ENCODE data around the gene TAF4B. TPM values are rescaled to one million over a fixed set of nuclear protein-coding genes. Genes with fewer than 3 reads are reported as not detected.

Gene TAF4B
- total and polyA plus RNA-seq, 4 donors: 0.10 to 4.3 (median 0.30) TPM

GRCh38 chr18:26370037-26370436, 143.8 kb downstream of the TAF4B start:
- Histone ChIP-seq H3K4me3 (ENCODE audit: low read depth in 1 of 3, low read length in 3 of 3) (no peak overlapping the region), H3K9ac (ENCODE audit: low read depth in 1 of 2, low read length in 2 of 2) (no peak overlapping the region), H3K27ac (ENCODE audit: low read depth in 1 of 2, low read length in 2 of 2) (no peak overlapping the region), H3K9me3 (ENCODE audit: control insufficient read depth in 4 of 4, low read length in 3 of 4) (no peaks in the 10 kb centered on the region), H3K36me3 (ENCODE audit: control insufficient read depth in 4 of 4, insufficient read depth in 3 of 4, low read depth in 1 of 4, low read length in 3 of 4) (no peaks in the 10 kb centered on the region), H3K4me1 (ENCODE audit: control insufficient read depth in 4 of 4, insufficient read depth in 4 of 4, low read length in 3 of 4) (no peaks in the 10 kb centered on the region), H3K27me3 (ENCODE audit: control insufficient read depth in 4 of 4, insufficient read depth in 4 of 4, low read length in 3 of 4) (no peaks in the 10 kb centered on the region)
- DNase-seq (ENCODE audit: low spot score): no peak
- TF ChIP-seq FOXA1 (IDR thresholded peaks at IDR 0.05): no peak
- TF ChIP-seq MAX (IDR thresholded peaks at IDR 0.05): no peak
- TF ChIP-seq NR2F2 (IDR thresholded peaks at IDR 0.05): no peak
- no peak for TF ChIP-seq YY1 (IDR thresholded peaks at IDR 0.05)
- no peak for TF ChIP-seq HNF4G (IDR thresholded peaks at IDR 0.05)
- no peak for TF ChIP-seq EGR1 (IDR thresholded peaks at IDR 0.05; ENCODE audit: low read depth in 2 of 2)
- no peak for TF ChIP-seq CTCF (IDR thresholded peaks at IDR 0.05; ENCODE audit: low read depth, low read length, missing input control)
- no peak for TF ChIP-seq RXRA (IDR thresholded peaks at IDR 0.05)
- TF ChIP-seq JUND (IDR thresholded peaks at IDR 0.05): no peak
- TF ChIP-seq SP1 (IDR thresholded peaks at IDR 0.05): no peak
- no peak for TF ChIP-seq ATF3 (IDR thresholded peaks at IDR 0.05)
- no peak for TF ChIP-seq REST (IDR thresholded peaks at IDR 0.05)
- no peak for TF ChIP-seq TAF1 (conservative IDR thresholded peaks at IDR 0.05)
- no peak for TF ChIP-seq GABPA (IDR thresholded peaks at IDR 0.05 in 1 of 2, conservative IDR thresholded peaks at IDR 0.05 in 1 of 2)
- TF ChIP-seq ZBTB33 (IDR thresholded peaks at IDR 0.05): no peak
- no peak for TF ChIP-seq RAD21 (IDR thresholded peaks at IDR 0.05)
- no peak for TF ChIP-seq FOXA2 (IDR thresholded peaks at IDR 0.05)
- WGBS: 93% methylated on average over 1 of the region's 1 CpG

- Histone ChIP-seq H3K9me3 (ENCODE audit: control insufficient read depth in 4 of 4, low read length in 3 of 4) (peaks cover 0 to 2% (median 0%) of the 10 kb centered on the region in 4 donors), H3K9ac (ENCODE audit: low read depth in 1 of 2, low read length in 2 of 2) (no peak overlapping the region), H3K4me1 (ENCODE audit: control insufficient read depth in 4 of 4, insufficient read depth in 4 of 4, low read length in 3 of 4) (no peaks in the 10 kb centered on the region), H3K27ac (ENCODE audit: low read depth in 1 of 2, low read length in 2 of 2) (no peak overlapping the region), H3K4me3 (ENCODE audit: low read depth in 1 of 3, low read length in 3 of 3) (no peak overlapping the region), H3K27me3 (ENCODE audit: control insufficient read depth in 4 of 4, insufficient read depth in 4 of 4, low read length in 3 of 4) (no peaks in the 10 kb centered on the region), H3K36me3 (ENCODE audit: control insufficient read depth in 4 of 4, insufficient read depth in 3 of 4, low read depth in 1 of 4, low read length in 3 of 4) (no peaks in the 10 kb centered on the region)
- WGBS: 90% methylated on average over 1 of the region's 1 CpG
- DNase-seq (ENCODE audit: low spot score): no peak
- TF ChIP-seq TAF1 (conservative IDR thresholded peaks at IDR 0.05) (no peak), JUND (IDR thresholded peaks at IDR 0.05) (no peak), RAD21 (IDR thresholded peaks at IDR 0.05) (no peak), RXRA (IDR thresholded peaks at IDR 0.05) (no peak), ZBTB33 (IDR thresholded peaks at IDR 0.05) (no peak), MAX (IDR thresholded peaks at IDR 0.05) (no peak), ATF3 (IDR thresholded peaks at IDR 0.05) (no peak), YY1 (IDR thresholded peaks at IDR 0.05) (no peak), FOXA1 (IDR thresholded peaks at IDR 0.05) (no peak), EGR1 (IDR thresholded peaks at IDR 0.05; ENCODE audit: low read depth in 2 of 2) (no peak), REST (IDR thresholded peaks at IDR 0.05) (no peak), NR2F2 (IDR thresholded peaks at IDR 0.05) (no peak), HNF4G (IDR thresholded peaks at IDR 0.05) (no peak)
Observed at GRCh38 chr18:26376105-26376504, 149.9 kb downstream of the TAF4B start.
